CD4-positive, alpha-beta T cell treated with Interleukin-4 for 1 hour (primary cell): ENCODE data around the gene RTN4.
"Not testable (repeated sequence)": the region's sequence is repeated elsewhere in the genome, so short reads cannot be mapped to it uniquely, and the experiment has no call there.

Experiments used
- DNase-seq, 2 donors: peaks; one replicate each; pipeline ENCODE4 v3.0.0-alpha.2; 2020 to 2022

RTN4 gene

GRCh38 chr2:55073000-55073983, 23.0 kb upstream of the RTN4 start:
- no peak for DNase-seq

GRCh38 chr2:55063713-55064323, 13.6 kb upstream of the RTN4 start:
- no peak for DNase-seq

GRCh38 chr2:55063226-55063625, 13.0 kb upstream of the RTN4 start:
- DNase-seq, result peak in 1 of 2 donors; percentile 36

- no peak for DNase-seq
Observed at GRCh38 chr2:55062754-55063153, 12.5 kb upstream of the RTN4 start.

GRCh38 chr2:55061523-55062344, 11.5 kb upstream of the RTN4 start:
- no peak for DNase-seq

GRCh38 chr2:55059793-55060192, 9.5 kb upstream of the RTN4 start:
- DNase-seq, result no peak

GRCh38 chr2:55057474-55057873, 7.2 kb upstream of the RTN4 start:
- no peak for DNase-seq

GRCh38 chr2:55056024-55056521, 5.8 kb upstream of the RTN4 start:
- no peak for DNase-seq

- peak in 1 of 2 donors; percentile 43 for DNase-seq
Observed at GRCh38 chr2:55054106-55054875, 4.0 kb upstream of the RTN4 start.

- DNase-seq, result not testable (repeated sequence)
Observed at GRCh38 chr2:55053225-55053624, 3.0 kb upstream of the RTN4 start.

- peak in 1 of 2 donors; percentile 41 for DNase-seq
Observed at GRCh38 chr2:55052129-55053061, 2.1 kb upstream of the RTN4 start.

- peak; percentile 40 to 61 for DNase-seq
Observed at GRCh38 chr2:55051026-55051866, 995 bp upstream of the RTN4 start.

GRCh38 chr2:55049821-55050099, 491 bp downstream of the RTN4 start:
- DNase-seq, result no peak

GRCh38 chr2:55049043-55049820, 1.0 kb downstream of the RTN4 start:
- DNase-seq, result peak; percentile 58 to 69

- DNase-seq, result no peak
Observed at GRCh38 chr2:55048508-55049042, 1.7 kb downstream of the RTN4 start.

- peak in 1 of 2 donors; percentile 18 for DNase-seq
Observed at GRCh38 chr2:55047677-55048299, 2.5 kb downstream of the RTN4 start.

- DNase-seq, result no peak
Observed at GRCh38 chr2:55045780-55046179, 4.5 kb downstream of the RTN4 start.

GRCh38 chr2:55043841-55044240, 6.4 kb downstream of the RTN4 start:
- DNase-seq, result no peak

GRCh38 chr2:55038428-55038827, 11.8 kb downstream of the RTN4 start:
- DNase-seq, result no peak
